Mucosa of descending colon (tissue), 3 donors: Measurements from ENCODE around the gene SYT9. TPM values are rescaled to one million over a fixed set of nuclear protein-coding genes. Genes with fewer than 3 reads are reported as not detected.
"Not testable (repeated sequence)": the region's sequence is repeated elsewhere in the genome, so short reads cannot be mapped to it uniquely, and the experiment has no call there.

ENCODE experiments used
- ATAC-seq: fragments of 200-7000 bp; cut with Tn5 transposase; one replicate; pipeline ENCODE4 v1.9.1; 2020; ENCODE audit warnings: mild to moderate bottlenecking, moderate library complexity
- DNase-seq, 3 donors: peaks; one replicate each; pipeline ENCODE4 v3.0.0-alpha.2; 2020
- H3K36me3 ChIP-seq: fragments of 200-600 bp; one replicate; pipeline ENCODE4 v1.8.0; 2021; ENCODE audit warnings: low read depth, mild to moderate bottlenecking
- H3K4me1 ChIP-seq: fragments of 200-600 bp; one replicate; pipeline ENCODE4 v1.8.0; 2021; ENCODE audit warnings: low read depth, mild to moderate bottlenecking
- H3K4me3 ChIP-seq: fragments of 200-600 bp; one replicate; pipeline ENCODE4 v1.8.0; 2021; ENCODE audit warnings: mild to moderate bottlenecking
- H3K9me3 ChIP-seq: fragments of 200-600 bp; one replicate; pipeline ENCODE4 v1.8.0; 2021; ENCODE audit warnings: mild to moderate bottlenecking
- CTCF ChIP-seq: fragments of 200-600 bp; IDR thresholded peaks from one replicate; pipeline ENCODE4 v1.8.0; 2022; ENCODE audit warnings: antibody characterized with exemption, mild to moderate bottlenecking
- intact Hi-C, 2 donors: fragments of 100-400 bp; cut with DNase I in 1 of 2; cut with micrococcal nuclease in 1 of 2; formaldehyde crosslinking; loops; one replicate each; pipeline versions ENCODE4 v1.11.0 to v1.11.1; 2022; cut with DNase I, micrococcal nuclease
- microRNA-seq: library from miRNA; unstranded; fragments of <30 nt; microRNA quantifications from one replicate; pipeline ENCODE4, GENCODE V29; 2019
- total RNA-seq, 3 donors: library from RNA; stranded (reverse); fragmentation: NEBNext Ultra II Directional in 2 of 3; extraction: Animal tissue kit (Norgen Biotek cat#: 25700) in 2 of 3; gene quantifications; one replicate each; pipeline versions ENCODE4 v1.2.1 to v1.2.4, GENCODE V29; 2021 to 2023
- donor health status: DM: no; HTN: no; CAD: no; lungs with moderate emphysema.
- donor health status: DM: no; HTN: no; CAD: no.
- donor health status: DM: no; HTN: yes; CAD: no.

The SYT9 gene
- total RNA-seq, 3 donors from 2014 or later: 0.12 to 0.57 (median 0.14) TPM

- Histone ChIP-seq H3K4me1 (peaks cover 28% of the 10 kb centered on the region), H3K9me3 (no peaks in the 10 kb centered on the region), H3K4me3 (peak overlapping the region; percentile 52), H3K36me3 (no peaks in the 10 kb centered on the region)
- ATAC-seq (peak; percentile 37), DNase-seq (peak in 2 of 3 donors; percentile 44 to 69)
- intact Hi-C loops: no loop called here
- no peak for TF ChIP-seq CTCF
These were observed 262.4 kb downstream of the SYT9 start for GRCh38 chr11:7514099-7514591.

GRCh38 chr11:7515447-7515886, 263.8 kb downstream of the SYT9 start:
- TF ChIP-seq CTCF: no peak
- DNase-seq: no peak
- H3K4me1 ChIP-seq: peaks cover 28% of the 10 kb centered on the region

GRCh38 chr11:7516475-7516874, 264.8 kb downstream of the SYT9 start:
- Histone ChIP-seq H3K4me3 (no peak overlapping the region), H3K9me3 (no peaks in the 10 kb centered on the region), H3K36me3 (no peaks in the 10 kb centered on the region), H3K4me1 (peaks cover 25% of the 10 kb centered on the region)
- no peak for DNase-seq
- no peak for TF ChIP-seq CTCF
- ATAC-seq: no peak
- intact Hi-C loops: no loop called here

More at GRCh38 chr11:7515447-7515886, 263.8 kb downstream of the SYT9 start:
- H3K36me3 ChIP-seq: no peaks in the 10 kb centered on the region
- no peak for ATAC-seq
- H3K4me3 ChIP-seq: no peak overlapping the region
- intact Hi-C loops: no loop called here
- no peaks in the 10 kb centered on the region for H3K9me3 ChIP-seq

- ATAC-seq, H3K36me3 ChIP-seq, DNase-seq, H3K4me3 ChIP-seq, H3K9me3 ChIP-seq, intact Hi-C loops: not testable (repeated sequence)
- H3K4me1 ChIP-seq: peaks cover 13% of the 10 kb centered on the region
These were observed 266.0 kb downstream of the SYT9 start for GRCh38 chr11:7517743-7518142.

Small RNA genes within 50 kb of the gene (microRNA-seq; reads per million reads assigned to microRNA genes)
- not detected for gene MIR302E

Other genes with a start within 250 kb of the SYT9 start
- gene ZNF214, start 231.6 kb upstream of the SYT9 start, total RNA-seq: 1 to 10 TPM; 1.8 to 4.0 (median 3.4) TPM
- under 1 TPM; 0.17 to 0.25 (median 0.24) TPM for gene NLRP14, start 231.4 kb upstream of the SYT9 start, total RNA-seq
- gene RBMXL2, start 162.9 kb upstream of the SYT9 start, total RNA-seq: under 1 TPM in 1 of 3 donors, not detected in 2; 0.20 TPM
- 10 to 100 TPM in 1 of 3 donors, 1 to 10 TPM in 2; 2.1 to 11.2 (median 5.2) TPM for gene OLFML1, start 233.6 kb downstream of the SYT9 start, total RNA-seq